Psoas muscle (tissue), 8 donors: ENCODE results near the gene TMEM141. TPM values are rescaled to one million over a fixed set of nuclear protein-coding genes. Genes with fewer than 3 reads are reported as not detected.

Experiments used
- ATAC-seq, 4 donors: fragments of 200-7000 bp; cut with Tn5 transposase; one replicate each; pipeline ENCODE4 v1.9.1; 2020; ENCODE audit warnings: moderate library complexity in 3 of 4, mild to moderate bottlenecking in 2 of 4
- DNase-seq, 2 donors: peaks; one replicate each; pipeline ENCODE4 v3.0.0-alpha.2; 2020
- H3K27ac ChIP-seq: fragments of 200-600 bp; one replicate; pipeline ENCODE4 v1.8.0; 2022
- H3K27me3 ChIP-seq, 3 donors: fragments of 200-600 bp in 1 of 3; one replicate each; pipeline versions ENCODE4 v1.6.1 to v1.8.0; 2013 to 2022; ENCODE audit warnings: low read length in 2 of 3, mild to moderate bottlenecking in 2 of 3, moderate library complexity in 1 of 3; ENCODE audit not compliant: insufficient read depth in 3 of 3
- H3K36me3 ChIP-seq, 2 donors: fragments of 200-600 bp in 1 of 2; one replicate each; pipeline versions ENCODE4 v1.6.1 to v1.8.0; 2013 to 2022; ENCODE audit warnings: low read depth in 1 of 2, mild to moderate bottlenecking in 1 of 2, moderate library complexity in 1 of 2; ENCODE audit not compliant: insufficient read depth in 1 of 2
- H3K4me1 ChIP-seq: fragments of 200-600 bp; one replicate; pipeline ENCODE4 v1.8.0; 2022
- H3K4me3 ChIP-seq: fragments of 200-600 bp; one replicate; pipeline ENCODE4 v1.8.0; 2022; ENCODE audit warnings: mild to moderate bottlenecking
- H3K9me3 ChIP-seq: fragments of 200-600 bp; one replicate; pipeline ENCODE4 v1.8.0; 2022
- whole genome bisulfite sequencing, 3 donors: extraction: QIAGEN DNeasy Blood & Tissue Kit; methylation state at CpG; one replicate each; pipeline versions ENCODE4 v1.1.6 to v1.1.7; 2013; 5-methylcytosine and 5-hydroxymethylcytosine counted together
- intact Hi-C, 2 donors: fragments of 100-400 bp; cut with DNase I; formaldehyde crosslinking; loops; one replicate each; pipeline versions ENCODE4 v1.11.0 to v1.14.2; 2022
- polyA plus RNA-seq, 3 donors: library from polyadenylated mRNA; stranded (reverse); fragments of 200-250 nt; gene quantifications; one replicate each; pipeline ENCODE4 v1.2.3, GENCODE V29; 2013
- total RNA-seq, 4 donors: library from RNA; stranded (reverse); fragmentation: NEBNext Ultra II Directional in 2 of 4; extraction: Animal tissue kit (Norgen Biotek cat#: 25700) in 2 of 4; gene quantifications; one replicate each; pipeline versions ENCODE4 v1.2.1 to v1.2.4, GENCODE V29; 2021 to 2023
- TF ChIP-seq, protein P1 (sequence below): fragments of 200-600 bp; IDR thresholded peaks from one replicate; pipeline ENCODE4 v1.8.0; 2022; ENCODE audit warnings: antibody characterized with exemption
- donor health status: healthy with polysubstance abuse.
- donor health status: DM: no; HTN: no; CAD: no; lungs with moderate emphysema.
- donor health status: Bipolar disorder and iron deficiency.
- donor health status: healthy.
- donor health status: DM: yes; HTN: yes; CAD: no.
- donor health status: DM: no; HTN: no; CAD: no.
- donor health status: DM: no; HTN: no; CAD: no.
- donor health status: DM: yes; HTN: yes; CAD: no.

The TMEM141 gene
- total and polyA plus RNA-seq, 7 donors: 32.0 to 89.1 (median 49.1) TPM

- Histone ChIP-seq H3K27me3 (peaks cover 0 to 21% (median 12%) of the 10 kb centered on the region in 3 donors), H3K36me3 (no peaks in the 10 kb centered on the region), H3K4me1 (no peaks in the 10 kb centered on the region), H3K4me3 (no peak overlapping the region), H3K27ac (no peak overlapping the region), H3K9me3 (no peaks in the 10 kb centered on the region)
- intact Hi-C loops: no loop called here
- TF ChIP-seq, protein P1, sequence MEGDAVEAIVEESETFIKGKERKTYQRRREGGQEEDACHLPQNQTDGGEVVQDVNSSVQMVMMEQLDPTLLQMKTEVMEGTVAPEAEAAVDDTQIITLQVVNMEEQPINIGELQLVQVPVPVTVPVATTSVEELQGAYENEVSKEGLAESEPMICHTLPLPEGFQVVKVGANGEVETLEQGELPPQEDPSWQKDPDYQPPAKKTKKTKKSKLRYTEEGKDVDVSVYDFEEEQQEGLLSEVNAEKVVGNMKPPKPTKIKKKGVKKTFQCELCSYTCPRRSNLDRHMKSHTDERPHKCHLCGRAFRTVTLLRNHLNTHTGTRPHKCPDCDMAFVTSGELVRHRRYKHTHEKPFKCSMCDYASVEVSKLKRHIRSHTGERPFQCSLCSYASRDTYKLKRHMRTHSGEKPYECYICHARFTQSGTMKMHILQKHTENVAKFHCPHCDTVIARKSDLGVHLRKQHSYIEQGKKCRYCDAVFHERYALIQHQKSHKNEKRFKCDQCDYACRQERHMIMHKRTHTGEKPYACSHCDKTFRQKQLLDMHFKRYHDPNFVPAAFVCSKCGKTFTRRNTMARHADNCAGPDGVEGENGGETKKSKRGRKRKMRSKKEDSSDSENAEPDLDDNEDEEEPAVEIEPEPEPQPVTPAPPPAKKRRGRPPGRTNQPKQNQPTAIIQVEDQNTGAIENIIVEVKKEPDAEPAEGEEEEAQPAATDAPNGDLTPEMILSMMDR: no peak
- 84 to 90% (median 86%) methylated on average over 21 to 22 of the region's 22 CpGs for WGBS, 3 donors
- DNase-seq: no peak
- ATAC-seq: no peak
These were observed 43.7 kb upstream of the TMEM141 start for GRCh38 chr9:136747161-136748060.

- no peaks in the 10 kb centered on the region for H3K36me3 ChIP-seq
- peaks cover 0 to 13% (median 5%) of the 10 kb centered on the region in 3 donors for H3K27me3 ChIP-seq
- no peak for ATAC-seq
- H3K4me1 ChIP-seq: no peaks in the 10 kb centered on the region
- no peak for DNase-seq
- TF ChIP-seq, protein P1: no peak
- no peak within 1 kb of the TSS for H3K27ac ChIP-seq
- 70 to 74% (median 71%) methylated on average over 8 of the region's 8 CpGs for WGBS, 3 donors
- H3K9me3 ChIP-seq: no peaks in the 10 kb centered on the region
- intact Hi-C loops: no loop called here
- H3K4me3 ChIP-seq: no peak within 1 kb of the TSS
These were observed 42.9 kb upstream of the TMEM141 start, which contains the start of gene LCN6 for GRCh38 chr9:136748201-136748600. LCN6 (minus strand) TSS chr9:136748525; CDS start chr9:136748483, 42 bp downstream.

DNA sequence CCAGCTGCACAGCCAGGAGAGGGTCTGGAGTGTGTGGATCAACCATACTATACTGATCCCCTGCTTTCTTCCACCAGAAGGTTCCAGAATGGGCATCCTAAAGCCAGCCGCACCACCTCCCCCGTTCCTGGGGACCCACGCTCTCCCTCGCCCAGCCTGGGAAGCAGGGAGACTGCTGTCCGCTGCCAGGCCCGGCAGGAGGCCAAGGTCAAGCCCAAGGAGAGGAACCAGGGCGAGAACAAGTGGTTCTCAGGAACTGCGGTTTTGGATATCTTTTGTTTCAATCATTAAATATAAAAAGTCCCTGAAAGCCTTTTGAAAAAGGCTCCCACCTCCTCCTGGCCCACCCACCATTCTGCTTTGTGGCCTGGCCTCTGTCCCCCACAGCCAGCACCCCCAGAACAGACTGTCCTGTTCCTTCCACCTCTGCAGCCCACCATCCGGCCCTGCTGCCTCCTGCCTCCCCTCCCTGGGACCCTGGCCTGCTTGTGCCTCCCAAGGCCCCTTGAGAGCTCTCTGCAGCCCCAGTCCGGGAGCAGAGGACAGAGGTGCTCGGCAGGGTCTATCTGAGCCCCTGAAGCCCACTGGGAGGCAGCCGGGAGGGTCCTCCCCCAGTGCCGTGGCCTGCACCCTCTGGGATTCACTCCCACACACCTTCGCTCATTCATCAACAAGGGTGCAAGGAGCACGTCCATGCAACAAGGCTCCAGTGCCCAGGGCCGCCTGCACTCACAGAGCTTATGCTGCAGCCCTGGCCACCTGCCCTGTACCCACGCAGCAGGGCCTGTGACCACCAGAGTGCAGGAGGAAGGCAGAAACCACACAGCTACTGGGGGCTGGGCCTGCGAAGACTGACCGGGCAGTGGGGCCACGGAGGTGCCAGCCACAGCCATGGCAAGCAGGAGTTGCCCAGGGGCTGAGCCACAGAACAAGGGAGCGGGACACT, 42.2 kb upstream of the TMEM141 start:
- Histone ChIP-seq H3K36me3 (no peaks in the 10 kb centered on the region), H3K4me3 (no peak overlapping the region), H3K9me3 (no peaks in the 10 kb centered on the region), H3K27me3 (peaks cover 0 to 6% (median 0%) of the 10 kb centered on the region in 3 donors), H3K4me1 (no peaks in the 10 kb centered on the region), H3K27ac (no peak overlapping the region)
- no peak for DNase-seq
- WGBS, 3 donors: 72 to 77% (median 73%) methylated on average over 21 of the region's 21 CpGs
- no peak for ATAC-seq
- TF ChIP-seq, protein P1: no peak
- intact Hi-C loops: no loop called here

DNA sequence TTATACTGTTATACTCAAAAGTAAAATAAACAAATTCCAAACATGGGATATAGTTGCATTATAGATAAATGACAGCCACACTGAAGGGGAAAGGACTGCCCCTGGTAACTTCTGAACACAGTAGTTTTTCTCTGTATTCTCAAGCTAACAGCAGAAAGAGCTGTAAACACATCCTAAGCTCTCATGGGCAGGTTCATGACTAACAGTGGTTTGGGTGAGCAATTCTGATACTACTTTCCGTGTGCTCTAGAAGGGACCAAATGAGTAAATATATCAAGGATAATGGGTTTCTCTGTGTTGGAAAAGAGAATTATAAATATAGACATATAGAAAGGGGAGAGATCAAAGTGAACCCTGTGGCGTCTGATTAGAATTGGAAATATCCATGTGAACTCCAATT, 40.6 kb upstream of the TMEM141 start:
- H3K27ac ChIP-seq: no peak overlapping the region
- no peaks in the 10 kb centered on the region for H3K36me3 ChIP-seq
- DNase-seq (no peak), ATAC-seq (no peak)
- intact Hi-C loops: no loop called here
- no peaks in the 10 kb centered on the region for H3K4me1 ChIP-seq
- 51 to 66% (median 56%) methylated on average over 2 of the region's 2 CpGs for WGBS, 3 donors
- H3K9me3 ChIP-seq: no peaks in the 10 kb centered on the region
- H3K4me3 ChIP-seq: no peak overlapping the region
- no peaks in the 10 kb centered on the region for H3K27me3 ChIP-seq
- TF ChIP-seq, protein P1: no peak
